ENCODE measurements around the gene NTNG1. TPM values are rescaled to one million over a fixed set of nuclear protein-coding genes. Genes with fewer than 3 reads are reported as not detected.

The NTNG1 gene
- total and polyA plus RNA-seq, 4 donors, result 0.72 to 26.7 (median 3.9) TPM

DNA sequence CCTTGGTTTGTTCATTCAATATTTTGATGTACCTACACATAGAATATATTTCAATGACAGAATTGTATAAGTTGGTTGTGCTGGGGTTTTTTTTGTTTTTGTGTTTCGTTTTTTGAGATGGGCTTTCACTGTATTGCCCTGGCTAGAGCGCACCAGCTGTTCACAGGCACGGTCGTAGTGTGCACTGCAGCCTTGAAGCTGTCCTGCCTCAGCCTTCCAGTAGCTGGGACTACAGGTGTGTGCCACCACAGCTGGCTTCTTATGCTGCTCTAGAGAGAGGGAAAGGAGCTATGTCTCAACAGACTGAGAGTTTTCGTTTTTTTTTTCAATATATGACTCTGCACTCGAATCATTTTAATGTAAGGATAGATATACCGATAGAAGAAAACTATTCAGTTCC, 102.6 kb downstream of the NTNG1 start:
- TF ChIP-seq, protein P1, sequence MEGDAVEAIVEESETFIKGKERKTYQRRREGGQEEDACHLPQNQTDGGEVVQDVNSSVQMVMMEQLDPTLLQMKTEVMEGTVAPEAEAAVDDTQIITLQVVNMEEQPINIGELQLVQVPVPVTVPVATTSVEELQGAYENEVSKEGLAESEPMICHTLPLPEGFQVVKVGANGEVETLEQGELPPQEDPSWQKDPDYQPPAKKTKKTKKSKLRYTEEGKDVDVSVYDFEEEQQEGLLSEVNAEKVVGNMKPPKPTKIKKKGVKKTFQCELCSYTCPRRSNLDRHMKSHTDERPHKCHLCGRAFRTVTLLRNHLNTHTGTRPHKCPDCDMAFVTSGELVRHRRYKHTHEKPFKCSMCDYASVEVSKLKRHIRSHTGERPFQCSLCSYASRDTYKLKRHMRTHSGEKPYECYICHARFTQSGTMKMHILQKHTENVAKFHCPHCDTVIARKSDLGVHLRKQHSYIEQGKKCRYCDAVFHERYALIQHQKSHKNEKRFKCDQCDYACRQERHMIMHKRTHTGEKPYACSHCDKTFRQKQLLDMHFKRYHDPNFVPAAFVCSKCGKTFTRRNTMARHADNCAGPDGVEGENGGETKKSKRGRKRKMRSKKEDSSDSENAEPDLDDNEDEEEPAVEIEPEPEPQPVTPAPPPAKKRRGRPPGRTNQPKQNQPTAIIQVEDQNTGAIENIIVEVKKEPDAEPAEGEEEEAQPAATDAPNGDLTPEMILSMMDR (IDR thresholded peaks at IDR 0.05; ENCODE audit: control extremely low read depth, extremely low read depth), result no peak
- ATAC-seq (ENCODE audit: insufficient read depth, low FRiP score) (no peak), DNase-seq (no peak)
- peaks cover 0 to 2% (median 0%) of the 10 kb centered on the region in 4 donors for H3K9me3 ChIP-seq (ENCODE audit: control insufficient read depth in 4 of 4, insufficient read depth in 3 of 4, low read length in 3 of 4)
- H3K27me3 ChIP-seq (ENCODE audit: control insufficient read depth in 3 of 3, insufficient read depth in 3 of 3, low read length in 2 of 3), result peaks cover 0 to 9% (median 0%) of the 10 kb centered on the region in 3 donors
- no peaks in the 10 kb centered on the region for H3K36me3 ChIP-seq (ENCODE audit: control insufficient read depth in 4 of 4, insufficient read depth in 4 of 4, low read length in 4 of 4)
- 82 to 95% methylated on average over 7 of the region's 7 CpGs for WGBS, 2 donors
- H3K9ac ChIP-seq (ENCODE audit: insufficient read depth in 1 of 2, low read length in 2 of 2), result no peak overlapping the region
- H3K4me1 ChIP-seq (ENCODE audit: control insufficient read depth in 5 of 5, insufficient read depth in 5 of 5, low read length in 5 of 5), result peaks cover 0 to 2% (median 0%) of the 10 kb centered on the region in 5 donors
- no peak overlapping the region for H3K27ac ChIP-seq (ENCODE audit: low read depth in 1 of 2, low read length in 1 of 2)
- no peak overlapping the region for H3K4me3 ChIP-seq

DNA sequence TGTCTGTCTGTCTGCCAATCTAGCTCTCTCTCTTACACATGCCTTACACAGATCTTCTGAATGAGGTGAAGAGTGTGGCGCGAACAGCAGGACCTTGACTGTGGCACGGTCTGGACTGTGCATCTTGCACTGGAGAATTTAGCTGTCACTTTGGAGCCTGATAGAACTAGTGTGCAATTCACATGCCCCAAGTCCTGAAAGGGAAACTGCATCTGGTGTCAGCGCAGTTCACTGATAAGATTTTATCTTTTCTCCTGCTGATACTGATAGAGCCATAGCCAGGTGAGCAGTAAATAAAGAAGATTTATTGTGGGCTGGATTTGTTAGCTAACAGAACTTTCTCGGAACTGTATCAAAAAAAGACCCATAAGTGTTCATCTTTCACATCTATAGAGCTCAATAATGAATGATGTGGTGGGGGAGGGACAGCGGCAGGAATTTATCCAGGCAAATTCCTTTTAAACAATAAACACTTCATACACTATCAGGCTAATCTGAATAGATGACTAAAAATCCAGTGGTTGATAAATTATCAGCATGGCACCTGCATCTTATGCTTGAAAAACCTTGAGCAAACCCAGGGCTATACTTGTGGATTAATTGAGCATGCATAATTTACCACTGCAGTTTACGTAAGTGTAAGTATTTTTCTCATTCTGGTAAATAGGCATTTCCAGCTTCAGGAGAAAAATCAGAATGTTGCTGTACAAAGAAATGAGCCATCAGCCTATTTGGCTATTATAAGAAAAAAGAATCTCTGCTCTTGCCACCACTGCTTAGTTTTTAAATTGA, 104.1 kb downstream of the NTNG1 start:
- ATAC-seq (ENCODE audit: insufficient read depth, low FRiP score) (no peak), DNase-seq (no peak)
- H3K9ac ChIP-seq (ENCODE audit: insufficient read depth in 1 of 2, low read length in 2 of 2), result no peak overlapping the region
- H3K36me3 ChIP-seq (ENCODE audit: control insufficient read depth in 4 of 4, insufficient read depth in 4 of 4, low read length in 4 of 4), result no peaks in the 10 kb centered on the region
- H3K9me3 ChIP-seq (ENCODE audit: control insufficient read depth in 4 of 4, insufficient read depth in 3 of 4, low read length in 3 of 4), result peaks cover 0 to 2% (median 0%) of the 10 kb centered on the region in 4 donors
- no peak overlapping the region for H3K27ac ChIP-seq (ENCODE audit: low read depth in 1 of 2, low read length in 1 of 2)
- H3K4me1 ChIP-seq (ENCODE audit: control insufficient read depth in 5 of 5, insufficient read depth in 5 of 5, low read length in 5 of 5), result peaks cover 0 to 2% (median 0%) of the 10 kb centered on the region in 5 donors
- peaks cover 0 to 9% (median 0%) of the 10 kb centered on the region in 3 donors for H3K27me3 ChIP-seq (ENCODE audit: control insufficient read depth in 3 of 3, insufficient read depth in 3 of 3, low read length in 2 of 3)
- WGBS, 2 donors, result 44 to 45% methylated on average over 7 of the region's 7 CpGs
- TF ChIP-seq, protein P1 (IDR thresholded peaks at IDR 0.05; ENCODE audit: control extremely low read depth, extremely low read depth), result no peak
- no peak overlapping the region for H3K4me3 ChIP-seq

- WGBS, 2 donors, result 72 to 75% methylated on average over 8 of the region's 8 CpGs
- no peaks in the 10 kb centered on the region for H3K4me1 ChIP-seq (ENCODE audit: control insufficient read depth in 5 of 5, insufficient read depth in 5 of 5, low read length in 5 of 5)
- H3K9me3 ChIP-seq (ENCODE audit: control insufficient read depth in 4 of 4, insufficient read depth in 3 of 4, low read length in 3 of 4), result peaks cover 0 to 2% (median 0%) of the 10 kb centered on the region in 4 donors
- H3K9ac ChIP-seq (ENCODE audit: insufficient read depth in 1 of 2, low read length in 2 of 2), result no peak overlapping the region
- ATAC-seq (ENCODE audit: insufficient read depth, low FRiP score) (no peak), DNase-seq (no peak)
- H3K4me3 ChIP-seq, result no peak overlapping the region
- no peak overlapping the region for H3K27ac ChIP-seq (ENCODE audit: low read depth in 1 of 2, low read length in 1 of 2)
- TF ChIP-seq, protein P1 (IDR thresholded peaks at IDR 0.05; ENCODE audit: control extremely low read depth, extremely low read depth), result no peak
- peaks cover 0 to 9% (median 0%) of the 10 kb centered on the region in 3 donors for H3K27me3 ChIP-seq (ENCODE audit: control insufficient read depth in 3 of 3, insufficient read depth in 3 of 3, low read length in 2 of 3)
- no peaks in the 10 kb centered on the region for H3K36me3 ChIP-seq (ENCODE audit: control insufficient read depth in 4 of 4, insufficient read depth in 4 of 4, low read length in 4 of 4)
Observed at GRCh38 chr1:107246775-107247345, 106.0 kb downstream of the NTNG1 start.
